ENCODE data around the gene FAM181B. TPM values are rescaled to one million over a fixed set of nuclear protein-coding genes. Genes with fewer than 3 reads are reported as not detected.
A peak's percentile ranks its signal among the peaks of the same experiment; 100 is the strongest.

FAM181B gene, protein sequence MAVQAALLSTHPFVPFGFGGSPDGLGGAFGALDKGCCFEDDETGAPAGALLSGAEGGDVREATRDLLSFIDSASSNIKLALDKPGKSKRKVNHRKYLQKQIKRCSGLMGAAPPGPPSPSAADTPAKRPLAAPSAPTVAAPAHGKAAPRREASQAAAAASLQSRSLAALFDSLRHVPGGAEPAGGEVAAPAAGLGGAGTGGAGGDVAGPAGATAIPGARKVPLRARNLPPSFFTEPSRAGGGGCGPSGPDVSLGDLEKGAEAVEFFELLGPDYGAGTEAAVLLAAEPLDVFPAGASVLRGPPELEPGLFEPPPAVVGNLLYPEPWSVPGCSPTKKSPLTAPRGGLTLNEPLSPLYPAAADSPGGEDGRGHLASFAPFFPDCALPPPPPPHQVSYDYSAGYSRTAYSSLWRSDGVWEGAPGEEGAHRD
- total RNA-seq, result 1.0 and 1.8 TPM in 2 replicates

DNA sequence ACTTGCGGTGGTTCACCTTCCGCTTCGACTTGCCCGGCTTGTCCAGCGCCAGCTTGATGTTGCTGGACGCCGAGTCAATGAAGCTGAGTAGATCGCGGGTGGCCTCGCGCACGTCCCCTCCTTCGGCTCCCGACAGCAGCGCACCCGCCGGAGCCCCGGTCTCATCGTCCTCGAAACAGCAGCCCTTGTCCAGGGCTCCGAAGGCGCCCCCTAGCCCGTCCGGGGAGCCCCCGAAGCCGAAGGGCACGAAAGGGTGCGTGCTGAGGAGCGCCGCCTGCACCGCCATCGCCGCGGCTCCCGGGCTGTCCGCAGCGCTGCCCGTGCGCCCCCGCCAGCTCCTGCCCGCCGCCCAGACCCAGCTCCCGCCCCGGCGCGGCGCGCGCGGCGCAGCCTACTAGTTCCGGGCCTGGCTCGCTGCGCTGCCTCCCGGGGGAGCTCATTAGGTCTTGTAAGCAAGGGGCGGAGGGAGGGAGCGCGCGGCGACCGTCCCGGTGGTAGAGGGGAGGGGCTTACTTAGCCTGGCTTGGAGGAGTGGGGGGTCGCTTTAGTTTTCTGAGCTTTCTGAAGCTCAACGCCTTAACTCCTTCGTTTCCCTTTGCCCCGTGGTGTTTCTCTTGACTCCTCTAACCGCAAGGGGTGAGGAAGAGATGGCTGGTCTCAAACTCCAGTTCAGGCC lies at the start of gene FAM181B:
Gene FAM181B, minus strand, starts transcription at position 421 of the 676 bp plus-strand sequence. Its CDS starts 135 bp downstream, at position 286.
- no peak for FAIRE-seq
- TF ChIP-seq, protein P1, sequence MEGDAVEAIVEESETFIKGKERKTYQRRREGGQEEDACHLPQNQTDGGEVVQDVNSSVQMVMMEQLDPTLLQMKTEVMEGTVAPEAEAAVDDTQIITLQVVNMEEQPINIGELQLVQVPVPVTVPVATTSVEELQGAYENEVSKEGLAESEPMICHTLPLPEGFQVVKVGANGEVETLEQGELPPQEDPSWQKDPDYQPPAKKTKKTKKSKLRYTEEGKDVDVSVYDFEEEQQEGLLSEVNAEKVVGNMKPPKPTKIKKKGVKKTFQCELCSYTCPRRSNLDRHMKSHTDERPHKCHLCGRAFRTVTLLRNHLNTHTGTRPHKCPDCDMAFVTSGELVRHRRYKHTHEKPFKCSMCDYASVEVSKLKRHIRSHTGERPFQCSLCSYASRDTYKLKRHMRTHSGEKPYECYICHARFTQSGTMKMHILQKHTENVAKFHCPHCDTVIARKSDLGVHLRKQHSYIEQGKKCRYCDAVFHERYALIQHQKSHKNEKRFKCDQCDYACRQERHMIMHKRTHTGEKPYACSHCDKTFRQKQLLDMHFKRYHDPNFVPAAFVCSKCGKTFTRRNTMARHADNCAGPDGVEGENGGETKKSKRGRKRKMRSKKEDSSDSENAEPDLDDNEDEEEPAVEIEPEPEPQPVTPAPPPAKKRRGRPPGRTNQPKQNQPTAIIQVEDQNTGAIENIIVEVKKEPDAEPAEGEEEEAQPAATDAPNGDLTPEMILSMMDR (IDR thresholded peaks at IDR 0.05; ENCODE audit: insufficient read depth, low read length, severe bottlenecking), result no peak

DNA sequence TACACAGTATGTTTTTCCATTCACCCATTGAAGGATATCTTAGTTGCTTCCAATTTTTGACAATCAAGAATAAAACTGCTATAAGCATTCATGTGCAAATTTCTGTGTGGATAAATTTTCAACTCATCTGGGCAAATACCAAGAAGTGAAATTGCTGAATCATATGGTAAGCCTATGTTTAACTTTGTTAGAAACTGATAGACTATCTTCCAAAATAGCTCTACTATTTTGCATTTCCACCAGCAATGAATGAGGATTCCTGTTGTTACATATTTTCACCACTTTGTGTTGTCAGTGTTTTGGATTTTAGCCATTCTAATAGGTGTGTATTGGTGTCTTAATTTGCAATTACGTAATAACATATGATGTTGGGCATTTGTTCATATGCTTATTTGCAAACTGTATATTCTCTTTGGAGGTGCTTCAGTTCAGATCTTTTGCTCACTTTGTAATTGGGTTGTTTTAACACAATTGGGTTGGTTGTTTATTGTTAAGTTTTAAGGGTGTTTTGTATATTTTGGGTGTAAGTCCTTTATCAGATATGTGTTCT lies 49.2 kb upstream of the FAM181B start:
- Histone ChIP-seq H3K36me3 (ENCODE audit: control insufficient read depth, insufficient read depth, low read length) (no peaks in the 10 kb centered on the region), H3K4me3 (ENCODE audit: low read depth, low read length) (no peak overlapping the region), H3K27me3 (ENCODE audit: control insufficient read depth, insufficient read depth, low read length) (no peaks in the 10 kb centered on the region)
- TF ChIP-seq, protein P1 (IDR thresholded peaks at IDR 0.05; ENCODE audit: insufficient read depth, low read length, severe bottlenecking), result no peak
- DNase-seq (ENCODE audit: low read depth) (no peak), FAIRE-seq (no peak)

More for the DNA sequence above, at the start of gene FAM181B:
- no peaks in the 10 kb centered on the region for H3K36me3 ChIP-seq (ENCODE audit: control insufficient read depth, insufficient read depth, low read length)
- peaks cover 9% of the 10 kb centered on the region for H3K27me3 ChIP-seq (ENCODE audit: control insufficient read depth, insufficient read depth, low read length)
- peak; percentile 39 for DNase-seq (ENCODE audit: low read depth)
- H3K4me3 ChIP-seq (ENCODE audit: low read depth, low read length), result peak within 1 kb of the TSS; percentile 60

DNA sequence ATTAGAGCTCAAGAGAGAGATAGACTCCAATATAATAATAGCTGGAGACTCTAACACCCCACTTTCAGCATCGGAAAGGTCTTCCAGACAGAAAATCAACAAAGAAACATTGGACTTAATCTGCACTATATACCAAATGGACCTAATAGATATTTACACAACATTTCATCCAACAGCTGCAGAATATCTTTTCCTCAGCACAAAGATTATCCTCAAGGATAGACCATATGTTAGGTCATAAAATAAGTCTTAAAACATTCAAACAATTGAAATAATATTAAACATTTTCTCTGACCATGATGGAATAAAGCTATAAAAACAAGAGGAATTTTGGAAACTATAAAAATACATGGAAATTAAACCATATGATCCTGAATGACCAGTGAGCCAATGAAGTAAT lies 45.1 kb upstream of the FAM181B start:
- no peak for FAIRE-seq
- DNase-seq (ENCODE audit: low read depth), result no peak
- H3K36me3 ChIP-seq (ENCODE audit: control insufficient read depth, insufficient read depth, low read length), result no peaks in the 10 kb centered on the region
- H3K27me3 ChIP-seq (ENCODE audit: control insufficient read depth, insufficient read depth, low read length), result no peaks in the 10 kb centered on the region
- TF ChIP-seq, protein P1 (IDR thresholded peaks at IDR 0.05; ENCODE audit: insufficient read depth, low read length, severe bottlenecking), result no peak
- H3K4me3 ChIP-seq (ENCODE audit: low read depth, low read length), result no peak overlapping the region

DNA sequence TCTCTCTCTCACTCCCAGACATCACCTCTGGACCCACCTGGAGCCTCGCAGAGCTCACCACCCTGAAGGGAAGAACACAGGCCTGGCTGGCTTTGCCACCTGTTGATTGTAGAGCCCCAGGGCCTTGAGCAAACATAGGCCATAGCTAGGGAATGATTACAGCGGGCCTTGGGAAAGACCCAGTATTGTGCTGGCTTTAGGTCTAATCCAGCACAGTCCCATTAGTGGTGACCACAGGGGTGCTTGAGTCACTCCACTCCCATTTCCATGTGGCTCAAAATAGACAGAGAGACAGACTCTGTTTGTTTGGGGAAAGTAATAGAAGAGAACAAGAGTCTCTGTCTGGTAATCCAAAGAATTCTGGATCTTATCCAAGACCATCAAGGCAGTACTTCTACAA lies 42.7 kb upstream of the FAM181B start:
- no peak overlapping the region for H3K4me3 ChIP-seq (ENCODE audit: low read depth, low read length)
- no peak for DNase-seq (ENCODE audit: low read depth)
- TF ChIP-seq, protein P1 (IDR thresholded peaks at IDR 0.05; ENCODE audit: insufficient read depth, low read length, severe bottlenecking), result no peak
- no peaks in the 10 kb centered on the region for H3K27me3 ChIP-seq (ENCODE audit: control insufficient read depth, insufficient read depth, low read length)
- no peaks in the 10 kb centered on the region for H3K36me3 ChIP-seq (ENCODE audit: control insufficient read depth, insufficient read depth, low read length)
- FAIRE-seq, result no peak

DNA sequence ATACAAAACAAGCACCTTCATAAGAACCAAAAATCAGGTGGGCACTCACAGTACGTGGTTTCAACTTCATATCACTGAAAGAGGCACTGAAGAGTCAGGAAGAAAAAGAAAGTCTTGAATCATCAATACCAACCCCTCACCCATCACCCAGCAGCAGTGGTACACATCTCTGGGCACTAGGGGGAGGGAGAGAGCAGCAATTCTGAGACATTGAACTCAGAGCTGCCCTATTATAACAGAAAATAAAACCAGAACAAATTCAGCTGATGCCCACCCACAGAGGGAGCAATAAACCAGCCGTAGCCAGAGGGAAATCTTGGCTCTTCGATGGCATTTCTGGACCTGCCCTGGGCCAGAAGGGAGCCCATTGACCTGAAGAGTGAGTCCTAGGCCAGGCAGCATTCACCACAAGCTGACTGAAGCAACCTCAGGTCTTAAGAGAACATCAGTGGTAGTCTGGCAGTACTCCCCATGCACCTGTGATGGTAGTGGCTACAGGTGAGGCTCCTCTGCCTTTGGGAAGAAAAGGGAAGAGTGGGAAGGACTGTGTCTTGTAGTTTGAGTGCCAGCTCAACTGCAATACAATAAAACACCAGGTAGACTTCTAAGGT lies 42.2 kb upstream of the FAM181B start:
- TF ChIP-seq, protein P1 (IDR thresholded peaks at IDR 0.05; ENCODE audit: insufficient read depth, low read length, severe bottlenecking), result peak; percentile 70
- DNase-seq (ENCODE audit: low read depth), result peak; percentile 55
- Histone ChIP-seq H3K27me3 (ENCODE audit: control insufficient read depth, insufficient read depth, low read length) (no peaks in the 10 kb centered on the region), H3K4me3 (ENCODE audit: low read depth, low read length) (no peak overlapping the region), H3K36me3 (ENCODE audit: control insufficient read depth, insufficient read depth, low read length) (no peaks in the 10 kb centered on the region)
- no peak for FAIRE-seq
